GM23248 (cell line): ENCODE measurements around the gene RNF25. TPM values are rescaled to one million over a fixed set of nuclear protein-coding genes. Genes with fewer than 3 reads are reported as not detected.

Experiments
- DNase-seq: peaks from one replicate; pipeline ENCODE4 v3.0.0-alpha.2; 2015
- H2AFZ ChIP-seq: fragments of 200-600 bp; sonication (generic); 2 replicates; pipeline ENCODE4 v1.6.1; 2016; ENCODE audit warnings: antibody characterized with exemption
- H3F3A ChIP-seq: fragments of 200-600 bp; sonication (generic); 2 replicates; pipeline ENCODE4 v1.6.1; 2016; ENCODE audit warnings: mild to moderate bottlenecking, antibody characterized with exemption, mixed run types; ENCODE audit not compliant: insufficient read depth
- H3K27ac ChIP-seq: fragments of 200-600 bp; sonication (generic); 2 replicates; pipeline ENCODE4 v1.5.1; 2016; ENCODE audit warnings: mild to moderate bottlenecking
- H3K27me3 ChIP-seq: fragments of 200-600 bp; sonication (generic); replicated peaks from 2 replicates; pipeline ENCODE4 v1.6.1; 2016; ENCODE audit warnings: mild to moderate bottlenecking; ENCODE audit not compliant: insufficient read depth
- H3K36me3 ChIP-seq: fragments of 200-600 bp; sonication (generic); 2 replicates; pipeline ENCODE4 v1.6.1; 2016; ENCODE audit warnings: low read depth, mild to moderate bottlenecking
- H3K4me1 ChIP-seq: fragments of 200-600 bp; sonication (generic); 2 replicates; pipeline ENCODE4 v1.6.1; 2016; ENCODE audit warnings: mild to moderate bottlenecking; ENCODE audit not compliant: insufficient read depth
- H3K4me2 ChIP-seq: fragments of 200-600 bp; sonication (generic); one replicate; pipeline ENCODE4 v1.6.1; 2016; ENCODE audit warnings: mild to moderate bottlenecking; ENCODE audit not compliant: unreplicated experiment
- H3K4me3 ChIP-seq: fragments of 200-600 bp; sonication (generic); 2 replicates; pipeline ENCODE4 v1.5.1; 2016; ENCODE audit warnings: mild to moderate bottlenecking
- H3K79me2 ChIP-seq: fragments of 200-600 bp; sonication (generic); 2 replicates; pipeline ENCODE4 v1.6.1; 2016; ENCODE audit warnings: mild to moderate bottlenecking; ENCODE audit not compliant: insufficient read depth
- H3K9ac ChIP-seq: fragments of 200-600 bp; sonication (generic); 2 replicates; pipeline ENCODE4 v1.6.1; 2016; ENCODE audit warnings: mild to moderate bottlenecking
- H3K9me2 ChIP-seq: fragments of 200-600 bp; sonication (generic); 2 replicates; pipeline ENCODE4 v1.6.1; 2016; ENCODE audit warnings: mixed run types, mild to moderate bottlenecking, moderate library complexity; ENCODE audit not compliant: insufficient read depth
- H3K9me3 ChIP-seq: fragments of 200-600 bp; sonication (generic); one replicate; pipeline ENCODE4 v1.6.1; 2017; ENCODE audit warnings: low read depth
- H4K20me1 ChIP-seq: fragments of 200-600 bp; sonication (generic); 2 replicates; pipeline ENCODE4 v1.6.0; 2016; ENCODE audit not compliant: insufficient read depth
- EZH2 ChIP-seq: fragments of 200-600 bp; sonication (generic); IDR thresholded peaks from 2 replicates; pipeline ENCODE4 v1.6.1; 2018; ENCODE audit warnings: antibody characterized with exemption, mild to moderate bottlenecking; ENCODE audit not compliant: insufficient read depth, poor library complexity, severe bottlenecking
- EZH2phosphoT487 ChIP-seq: fragments of 200-600 bp; sonication (generic); IDR thresholded peaks from 2 replicates; pipeline ENCODE4 v1.6.1; 2018; ENCODE audit warnings: antibody characterized with exemption, moderate library complexity, mild to moderate bottlenecking, low read depth; ENCODE audit not compliant: insufficient read depth
- WGBS, 2 experiments: methylation state at CpG; one replicate each; pipeline ENCODE4 v1.1.6; 2015 to 2017; ENCODE audit warnings: low lambda C conversion rate in 2 of 2, low coverage in 1 of 2; ENCODE audit errors: missing lambda C conversion rate in 2 of 2; 5-methylcytosine and 5-hydroxymethylcytosine counted together
- in situ Hi-C: fragments of 300-500 bp; cut with MboI; formaldehyde crosslinking; loops from 2 replicates; pipeline ENCODE4 v1.15.0; 2020
- polyA plus RNA-seq: library from polyadenylated mRNA; unstranded; fragments of >200 nt; fragmentation: Nextera tagmentation; extraction: Ambion mirVana; gene quantifications from 2 replicates; pipeline ENCODE4 v1.2.1, GENCODE V29; 2016
- total RNA-seq: library from RNA; depleted of rRNA; stranded (reverse); fragments of >200 nt; shearing (Covaris generic); gene quantifications from 2 replicates; pipeline ENCODE4 v1.2.3, GENCODE V29; 2014

Gene RNF25
- total and polyA plus RNA-seq, 2 experiments from 2014 or later = 37.4 to 41.1 TPM

DNA sequence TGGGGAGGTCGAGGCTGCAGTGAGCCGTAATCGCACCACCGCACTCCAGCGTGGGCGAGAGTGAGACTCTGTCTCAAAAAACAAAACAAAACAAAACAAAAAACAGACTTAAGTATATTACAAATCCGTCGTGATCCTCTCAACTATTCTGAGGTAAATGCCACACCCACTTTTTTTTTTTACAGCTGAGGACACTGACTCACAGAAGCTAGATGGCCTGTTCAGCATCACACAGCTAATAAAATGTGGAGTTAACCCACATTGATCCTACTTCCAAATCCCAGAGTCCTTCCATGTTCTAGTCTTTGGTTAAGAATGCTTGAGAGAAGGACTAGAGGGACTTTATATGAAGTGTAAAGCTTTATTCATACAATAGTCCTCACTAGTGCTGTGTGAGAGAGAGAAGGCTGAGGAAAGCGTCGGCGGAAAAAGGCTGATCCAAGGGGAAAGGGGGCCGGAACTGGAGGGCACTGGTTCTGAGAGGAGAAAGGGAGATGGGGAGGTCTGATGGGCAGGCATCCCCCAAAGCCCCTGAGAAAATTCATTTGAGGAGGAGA, 627 bp downstream of the RNF25 start:
- Histone ChIP-seq H3K9ac (peak overlapping the region; percentile 87), H3K36me3 (peaks cover 15% of the 10 kb centered on the region), H2AFZ (peak overlapping the region; percentile 91), H3K27me3 (no peaks in the 10 kb centered on the region), H3F3A (peaks cover 15% of the 10 kb centered on the region), H3K4me2 (peak overlapping the region; percentile 84), H3K9me3 (no peaks in the 10 kb centered on the region), H3K27ac (peak overlapping the region; percentile 81), H3K4me1 (peaks cover 8% of the 10 kb centered on the region), H3K9me2 (no peaks in the 10 kb centered on the region), H3K4me3 (peak overlapping the region; percentile 92), H4K20me1 (0 out of 2 replicates have a peak, but pooled peaks cover 5% of the 10 kb centered on the region), H3K79me2 (peaks cover 57% of the 10 kb centered on the region)
- 38 to 40% methylated on average over 12 of the region's 12 CpGs for WGBS, 2 experiments
- in situ Hi-C loops = no loop called here
- DNase-seq = peak; percentile 75
- TF ChIP-seq EZH2 (no peak), EZH2phosphoT487 (no peak)

- no peak overlapping the region for H3K27ac ChIP-seq
- H3K9me3 ChIP-seq = no peaks in the 10 kb centered on the region
- H3K36me3 ChIP-seq = peaks cover 18% of the 10 kb centered on the region
- H3K79me2 ChIP-seq = peaks cover 34% of the 10 kb centered on the region
- no peak overlapping the region for H3K9ac ChIP-seq
- H3K4me1 ChIP-seq = peaks cover 4% of the 10 kb centered on the region; the same call in 1 of the 2 replicates
- no peak overlapping the region for H3K4me2 ChIP-seq
- no peak overlapping the region for H3K4me3 ChIP-seq
- peaks cover 17% of the 10 kb centered on the region; the same call in 1 of the 2 replicates for H3F3A ChIP-seq
- DNase-seq = no peak
- TF ChIP-seq EZH2phosphoT487 (no peak), EZH2 (no peak)
- 0 out of 2 replicates have a peak, but pooled peaks cover 5% of the 10 kb centered on the region for H4K20me1 ChIP-seq
- H2AFZ ChIP-seq = no peak overlapping the region
- in situ Hi-C loops = no loop called here
- 99 to 100% methylated on average over 7 of the region's 7 CpGs for WGBS, 2 experiments
- H3K27me3 ChIP-seq = no peaks in the 10 kb centered on the region
- no peaks in the 10 kb centered on the region for H3K9me2 ChIP-seq
These were observed 7.1 kb downstream of the RNF25 start for GRCh38 chr2:218664653-218665052.

- WGBS, 2 experiments = 85 to 92% methylated on average over 15 of the region's 15 CpGs
- Histone ChIP-seq H3K9me3 (no peaks in the 10 kb centered on the region), H3K27ac (no peak overlapping the region), H4K20me1 (0 out of 2 replicates have a peak, but pooled peaks cover under 1% of the 10 kb centered on the region), H2AFZ (no peak overlapping the region), H3K9ac (no peak overlapping the region), H3K36me3 (peaks cover 18% of the 10 kb centered on the region), H3K4me2 (no peak overlapping the region), H3K4me1 (peaks cover 4% of the 10 kb centered on the region; the same call in 1 of the 2 replicates), H3K9me2 (no peaks in the 10 kb centered on the region), H3K79me2 (peaks cover 28% of the 10 kb centered on the region), H3F3A (peaks cover 17% of the 10 kb centered on the region; the same call in 1 of the 2 replicates), H3K27me3 (no peaks in the 10 kb centered on the region), H3K4me3 (no peak overlapping the region)
- DNase-seq = no peak
- TF ChIP-seq EZH2 = no peak
- no peak for TF ChIP-seq EZH2phosphoT487
- in situ Hi-C loops = no loop called here
These were observed 7.9 kb downstream of the RNF25 start for GRCh38 chr2:218663901-218664300.

DNA sequence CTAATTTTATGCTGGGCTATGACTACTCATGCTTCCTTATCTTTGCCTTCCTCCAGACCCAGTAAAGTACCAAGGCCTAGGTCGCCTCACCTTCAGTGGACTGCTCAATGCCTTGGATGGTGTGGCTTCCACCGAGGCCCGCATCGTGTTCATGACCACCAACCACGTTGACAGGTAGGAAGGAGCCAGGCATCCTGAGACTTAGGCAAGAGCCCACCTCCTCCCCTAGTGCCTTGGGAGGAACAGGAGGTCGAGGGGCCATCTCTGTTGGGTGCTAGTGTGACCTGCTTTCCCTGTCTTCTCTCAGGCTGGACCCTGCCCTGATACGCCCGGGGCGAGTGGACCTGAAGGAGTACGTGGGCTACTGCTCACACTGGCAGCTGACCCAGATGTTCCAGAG, 9.0 kb downstream of the RNF25 start:
- H3K9me2 ChIP-seq = no peaks in the 10 kb centered on the region
- no peaks in the 10 kb centered on the region for H3K27me3 ChIP-seq
- WGBS, 2 experiments = 82 to 91% methylated on average over 10 of the region's 10 CpGs
- no peak overlapping the region for H3K27ac ChIP-seq
- H4K20me1 ChIP-seq = no peaks in the 10 kb centered on the region
- H2AFZ ChIP-seq = no peak overlapping the region
- in situ Hi-C loops = no loop called here
- no peak overlapping the region for H3K4me3 ChIP-seq
- H3K4me1 ChIP-seq = peaks cover 4% of the 10 kb centered on the region; the same call in 1 of the 2 replicates
- DNase-seq = no peak
- H3K36me3 ChIP-seq = peaks cover 17% of the 10 kb centered on the region
- H3K9me3 ChIP-seq = no peaks in the 10 kb centered on the region
- H3K4me2 ChIP-seq = no peak overlapping the region
- H3K9ac ChIP-seq = no peak overlapping the region
- TF ChIP-seq EZH2 = no peak
- TF ChIP-seq EZH2phosphoT487 = no peak
- H3K79me2 ChIP-seq = peaks cover 33% of the 10 kb centered on the region
- peaks cover 17% of the 10 kb centered on the region; the same call in 1 of the 2 replicates for H3F3A ChIP-seq
